DMS114 treated with DMSO at 0.1 percent for 48 hours (cell line): ENCODE results near the gene EEF1G.
"Not testable (repeated sequence)": the region's sequence is repeated elsewhere in the genome, so short reads cannot be mapped to it uniquely, and the experiment has no call there.

ENCODE experiments used
- DNase-seq: peaks from one replicate; lab custom pipeline; 2025; ENCODE audit not compliant: unreplicated experiment; lab: John Stamatoyannopoulos, UW

Gene EEF1G

DNA sequence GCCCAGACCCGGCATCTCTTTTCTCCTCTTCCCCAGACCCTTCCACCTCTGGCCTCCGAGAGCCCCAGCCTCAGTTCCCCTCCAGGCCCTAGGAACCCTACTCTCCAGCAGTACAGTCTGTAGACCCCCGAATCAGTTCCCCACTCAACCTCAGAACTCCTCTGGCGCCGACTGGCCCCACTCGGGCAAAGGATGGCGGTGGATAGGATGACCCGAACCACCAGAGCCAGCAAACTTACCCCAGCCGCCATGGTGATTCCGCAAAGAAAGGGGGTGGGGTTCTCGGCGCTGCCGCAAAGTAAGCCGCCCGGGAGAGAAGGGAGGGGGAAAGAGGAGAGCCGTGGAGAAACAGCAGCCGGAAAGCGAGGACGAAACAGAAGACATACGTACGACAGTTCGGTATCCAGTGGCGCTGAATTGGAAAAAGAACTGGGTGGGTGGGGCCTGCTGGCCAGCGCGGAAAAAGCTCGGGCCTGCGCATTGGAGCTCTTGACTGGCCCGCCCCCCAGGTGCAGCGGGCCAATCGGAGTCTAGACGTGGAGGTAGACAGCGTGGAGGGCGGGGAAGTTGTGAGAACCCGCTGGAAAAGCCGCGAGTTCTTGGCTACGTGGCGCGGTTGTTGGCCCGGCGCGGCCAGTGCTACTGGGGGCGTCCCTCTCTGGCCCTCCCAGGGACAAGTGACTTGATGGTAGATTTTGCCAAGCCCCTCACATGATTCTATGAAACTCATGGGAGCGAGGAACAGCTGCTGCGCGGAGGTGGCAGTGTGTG is at the start of gene EEF1G:
Gene EEF1G, minus strand, starts transcription at position 300 of the 771 bp plus-strand sequence. Its CDS starts 49 bp downstream, at position 251.
- DNase-seq: peak; percentile 100

DNA sequence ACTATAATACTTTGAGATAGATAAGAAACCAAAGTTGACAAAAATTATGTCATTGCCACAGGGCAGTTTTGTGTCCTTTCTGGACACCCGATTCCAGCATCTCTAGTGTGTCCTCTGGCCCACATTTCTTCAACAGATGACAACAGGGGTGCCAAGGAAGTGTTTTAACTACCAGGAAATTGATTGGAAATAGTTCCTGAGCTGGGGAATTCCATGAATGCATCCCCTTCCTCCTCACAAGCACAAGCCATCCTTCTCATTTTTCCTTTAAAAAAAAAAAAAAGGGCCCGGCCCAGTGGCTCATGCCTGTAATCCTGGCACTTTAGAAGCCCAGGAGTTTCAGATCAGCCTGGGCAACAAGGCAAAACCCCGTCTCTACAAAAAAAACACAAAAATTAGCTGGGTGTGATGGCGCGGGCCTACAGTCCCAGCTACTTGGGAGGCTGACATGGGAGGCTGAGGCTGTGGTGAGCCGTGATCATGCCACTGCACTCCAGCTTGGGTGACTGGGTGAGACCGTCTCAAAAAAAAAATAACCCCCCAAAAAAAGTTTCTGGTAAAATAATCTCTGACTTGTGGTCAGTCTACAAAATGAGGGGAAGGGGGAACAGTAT is 48.9 kb upstream of the EEF1G start:
- no peak for DNase-seq

- DNase-seq: peak; percentile 97
Observed at GRCh38 chr11:62621567-62622470, 48.1 kb upstream of the EEF1G start, which contains the start of gene B3GAT3. Gene B3GAT3 (minus strand): TSS chr11:62621986. CDS start chr11:62621947, 39 bp downstream.

GRCh38 chr11:62621027-62621566 is 47.4 kb upstream of the EEF1G start:
- no peak for DNase-seq

DNA sequence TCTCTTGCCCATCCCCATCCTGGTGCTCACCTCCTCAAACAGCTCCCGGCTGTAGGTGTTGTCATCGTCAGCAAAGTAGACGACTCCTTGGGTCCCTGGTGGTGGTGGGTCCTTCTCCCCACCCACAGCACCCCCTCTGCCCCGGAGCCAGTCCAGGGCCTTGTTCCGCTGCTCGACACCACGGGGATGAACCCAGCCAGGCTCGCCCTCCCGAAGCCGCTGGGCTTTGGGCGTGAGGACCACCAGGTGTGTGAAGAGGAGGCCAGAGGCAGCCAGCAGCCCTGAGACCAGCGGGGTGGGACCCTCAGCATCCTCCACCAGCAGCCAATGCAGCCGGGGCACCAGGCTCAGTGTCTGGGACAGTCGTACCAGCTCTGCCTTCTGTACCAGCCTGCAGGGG is 43.3 kb upstream of the EEF1G start:
- DNase-seq: not testable (repeated sequence)

DNA sequence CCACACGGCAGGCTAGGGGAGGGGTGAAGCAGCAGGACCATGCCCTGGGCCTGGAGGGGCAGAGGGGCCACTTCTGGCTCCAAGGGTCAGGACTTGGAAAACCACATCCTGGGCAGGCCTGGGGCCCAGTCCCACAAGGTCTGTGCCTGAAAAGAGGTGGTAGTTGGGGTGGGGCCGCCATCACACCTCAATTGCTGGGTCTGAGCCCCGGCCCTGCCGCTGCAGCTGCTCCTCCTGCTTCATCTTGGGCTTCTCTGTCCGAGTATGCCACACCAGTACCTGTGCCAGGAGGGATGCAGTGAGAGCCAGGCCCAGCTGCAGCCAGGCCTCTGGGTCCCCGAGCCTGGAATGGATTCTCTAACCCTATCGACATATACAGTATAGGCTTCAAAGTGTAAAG is 41.8 kb upstream of the EEF1G start:
- DNase-seq: no peak

GRCh38 chr11:62614275-62614674 is 40.6 kb upstream of the EEF1G start:
- DNase-seq: no peak

- DNase-seq: no peak
Observed at GRCh38 chr11:62613291-62613778, 39.6 kb upstream of the EEF1G start.

DNA sequence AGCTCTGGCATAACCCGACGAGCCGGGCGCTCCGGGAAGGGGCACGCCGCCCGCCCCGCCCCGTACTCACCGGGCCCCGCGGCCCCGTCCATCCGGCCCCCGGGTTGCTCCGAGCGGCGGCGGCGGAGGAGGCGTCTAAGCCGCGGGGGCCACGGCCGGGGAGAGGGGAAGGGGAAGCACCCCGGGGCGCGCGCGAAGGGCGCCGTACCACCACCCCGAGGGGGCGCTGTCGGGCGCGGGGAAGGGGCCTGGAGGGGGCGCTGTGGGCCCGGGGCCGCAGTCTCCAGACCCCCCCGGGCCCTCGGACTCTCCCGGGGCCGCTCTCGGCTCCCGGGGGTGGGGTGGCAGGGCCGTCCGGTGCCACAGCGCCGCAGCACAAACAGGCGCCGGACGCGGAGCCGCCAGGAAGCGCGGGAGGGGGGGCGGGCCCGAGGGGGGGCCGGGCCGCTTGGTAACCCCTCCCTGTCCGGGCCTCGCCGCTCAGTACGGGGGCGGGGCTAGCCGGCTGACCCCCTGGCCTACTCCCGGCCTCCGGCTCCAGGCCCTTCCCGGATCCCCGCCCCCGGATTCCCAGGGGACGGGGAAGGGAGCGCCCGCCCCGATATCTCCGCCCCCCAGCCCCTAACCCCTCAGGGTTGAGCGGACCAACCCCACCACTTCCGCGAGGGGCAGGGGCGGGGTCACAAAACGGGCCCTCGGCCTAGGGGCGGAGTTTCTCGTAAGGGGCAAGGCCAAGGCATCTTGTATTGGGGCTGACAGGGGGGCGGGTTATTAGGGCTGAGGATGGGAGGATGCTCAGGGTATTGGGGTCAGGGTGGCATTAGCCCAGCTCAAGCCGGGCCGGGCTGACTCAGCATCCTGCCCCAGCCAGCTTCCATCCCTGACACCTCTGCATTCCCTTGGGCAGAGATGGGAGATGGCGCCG is 38.9 kb upstream of the EEF1G start, which contains the start of the genes EML3 and ROM1:
Gene EML3, minus strand, starts transcription at position 410 of the 925 bp plus-strand sequence. Its CDS starts 318 bp downstream, at position 92.
Gene ROM1, plus strand, starts transcription at position 892 of the 925 bp plus-strand sequence. Its CDS starts 25 bp downstream, at position 917.
- DNase-seq: peak; percentile 49

GRCh38 chr11:62611705-62612365 is 38.1 kb upstream of the EEF1G start:
- no peak for DNase-seq

GRCh38 chr11:62610814-62611704 is 37.4 kb upstream of the EEF1G start:
- DNase-seq: no peak

- DNase-seq: no peak
Observed at GRCh38 chr11:62610403-62610802, 36.7 kb upstream of the EEF1G start.

- no peak for DNase-seq
Observed at GRCh38 chr11:62608776-62609175, 35.1 kb upstream of the EEF1G start.

GRCh38 chr11:62607714-62608113 is 34.0 kb upstream of the EEF1G start:
- DNase-seq: no peak

DNA sequence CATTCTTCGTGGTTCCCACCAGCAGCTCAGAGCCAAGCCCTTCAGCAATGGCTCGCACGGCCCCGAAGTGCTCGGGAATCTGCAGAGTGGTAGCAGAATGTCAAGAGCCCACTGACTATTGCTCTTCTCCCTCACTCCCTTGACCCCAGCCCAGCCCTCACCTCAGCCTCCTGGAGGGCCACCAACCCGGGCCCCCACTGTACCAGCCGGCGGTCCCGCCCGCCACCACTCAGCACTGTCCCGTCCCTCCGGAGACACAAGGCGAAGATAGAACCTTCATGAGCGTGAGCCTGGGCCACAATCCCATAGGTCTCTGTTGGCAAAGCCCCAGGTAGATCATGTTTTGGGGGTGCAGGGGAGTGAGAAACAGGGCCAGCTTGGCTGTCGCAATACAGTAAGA is 32.2 kb upstream of the EEF1G start:
- DNase-seq: no peak

DNA sequence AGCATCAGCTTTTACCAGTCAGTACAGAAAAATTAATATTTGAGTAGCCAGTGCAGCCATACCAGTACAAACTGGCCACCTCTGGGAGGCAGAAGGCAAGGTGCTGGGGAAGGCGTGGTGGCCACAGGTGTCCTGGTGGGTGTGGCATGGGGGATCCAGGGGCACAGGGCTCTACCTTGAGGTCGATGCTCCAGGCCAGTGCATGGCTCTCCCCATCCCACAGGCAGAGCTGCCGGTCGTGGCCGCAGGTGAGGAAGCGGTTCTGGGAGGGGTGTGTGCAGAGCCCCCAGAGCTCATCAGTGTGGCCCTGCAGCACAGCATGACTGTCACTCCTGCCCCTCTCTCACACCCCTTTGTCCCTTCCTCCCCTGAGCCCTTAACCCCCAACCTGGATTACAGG is 31.8 kb upstream of the EEF1G start:
- no peak for DNase-seq

GRCh38 chr11:62604460-62605120 is 30.9 kb upstream of the EEF1G start:
- DNase-seq: no peak
